GM12874 (cell line): ENCODE results near the gene CNTNAP2.

Experiments
- TF ChIP-seq, protein P1 (sequence below): IDR thresholded peaks from 2 replicates; pipeline ENCODE4 v1.5.1; 2011; ENCODE audit warnings: low read depth, mild to moderate bottlenecking, control low read depth, low read length, moderate library complexity; ENCODE audit not compliant: insufficient read depth

Gene CNTNAP2

DNA sequence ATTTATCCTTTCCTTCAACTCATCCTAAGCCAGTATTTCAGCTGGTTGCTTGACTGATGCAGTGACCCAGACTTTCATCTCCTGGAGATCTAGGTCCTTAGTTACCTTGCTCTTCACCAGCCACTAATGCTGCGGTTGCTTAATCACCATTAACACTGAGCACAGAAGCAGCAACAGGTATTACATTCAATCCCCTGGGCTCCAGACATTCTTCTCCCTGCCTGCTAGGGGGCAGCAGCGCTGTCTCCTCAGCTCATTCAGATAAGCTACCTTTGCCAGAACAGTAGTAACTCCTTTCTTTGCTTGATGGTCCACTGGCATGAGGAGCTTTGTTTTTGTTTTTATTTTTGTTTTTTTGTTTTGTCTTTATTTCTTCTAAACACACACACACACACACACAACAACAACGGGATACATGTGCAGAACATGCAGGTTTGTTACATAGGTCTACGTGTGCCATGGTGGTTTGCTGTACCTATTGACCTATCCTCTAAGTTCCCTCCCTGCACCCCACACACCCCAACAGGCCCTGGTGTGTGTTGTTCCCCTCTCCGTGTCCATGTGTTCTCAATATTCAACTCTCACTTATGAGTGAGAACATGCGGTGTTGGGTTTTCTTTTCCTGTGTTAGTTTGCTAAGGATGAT lies 1430.8 kb downstream of the CNTNAP2 start:
- TF ChIP-seq, protein P1, sequence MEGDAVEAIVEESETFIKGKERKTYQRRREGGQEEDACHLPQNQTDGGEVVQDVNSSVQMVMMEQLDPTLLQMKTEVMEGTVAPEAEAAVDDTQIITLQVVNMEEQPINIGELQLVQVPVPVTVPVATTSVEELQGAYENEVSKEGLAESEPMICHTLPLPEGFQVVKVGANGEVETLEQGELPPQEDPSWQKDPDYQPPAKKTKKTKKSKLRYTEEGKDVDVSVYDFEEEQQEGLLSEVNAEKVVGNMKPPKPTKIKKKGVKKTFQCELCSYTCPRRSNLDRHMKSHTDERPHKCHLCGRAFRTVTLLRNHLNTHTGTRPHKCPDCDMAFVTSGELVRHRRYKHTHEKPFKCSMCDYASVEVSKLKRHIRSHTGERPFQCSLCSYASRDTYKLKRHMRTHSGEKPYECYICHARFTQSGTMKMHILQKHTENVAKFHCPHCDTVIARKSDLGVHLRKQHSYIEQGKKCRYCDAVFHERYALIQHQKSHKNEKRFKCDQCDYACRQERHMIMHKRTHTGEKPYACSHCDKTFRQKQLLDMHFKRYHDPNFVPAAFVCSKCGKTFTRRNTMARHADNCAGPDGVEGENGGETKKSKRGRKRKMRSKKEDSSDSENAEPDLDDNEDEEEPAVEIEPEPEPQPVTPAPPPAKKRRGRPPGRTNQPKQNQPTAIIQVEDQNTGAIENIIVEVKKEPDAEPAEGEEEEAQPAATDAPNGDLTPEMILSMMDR, result peak; percentile 35; the same call in 1 of the 2 replicates

DNA sequence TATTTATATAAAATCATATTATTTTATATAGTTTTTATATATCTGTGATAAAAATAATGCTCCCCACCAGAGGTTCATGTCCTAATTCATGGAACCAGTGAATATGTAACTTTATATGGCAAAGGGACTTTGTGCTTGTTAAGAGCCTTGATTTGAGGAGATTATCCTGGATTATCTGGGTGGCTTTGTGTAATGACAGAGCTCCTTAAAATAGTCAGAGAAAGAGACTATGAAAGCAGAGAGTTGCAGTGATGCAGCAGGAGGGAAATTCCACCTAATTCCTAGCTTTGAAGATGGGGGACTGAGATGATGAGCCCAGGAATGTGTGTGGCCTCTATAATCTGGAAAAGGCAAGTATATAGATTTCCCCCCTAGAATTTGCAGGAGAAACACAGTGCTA lies 1439.7 kb downstream of the CNTNAP2 start:
- TF ChIP-seq, protein P1, result no peak

DNA sequence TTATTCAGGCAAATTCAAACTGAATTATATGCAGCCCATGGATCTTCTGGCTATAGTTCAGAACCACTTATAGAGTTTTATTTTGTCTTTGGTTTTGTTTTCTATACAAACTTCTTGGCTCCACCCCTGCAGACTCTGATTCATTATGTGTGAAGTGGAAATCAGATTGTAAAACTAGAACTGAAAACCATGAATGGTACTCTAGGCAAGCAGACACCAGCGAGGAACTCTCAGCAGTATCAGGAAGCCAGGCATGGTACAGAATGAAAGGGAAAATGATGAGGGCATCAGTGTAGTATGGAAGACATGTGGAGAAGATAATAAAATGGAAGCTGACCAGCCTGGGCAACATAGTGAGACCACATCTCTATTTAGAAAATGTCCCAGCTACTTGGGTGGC lies 1447.1 kb downstream of the CNTNAP2 start:
- TF ChIP-seq, protein P1, result no peak

DNA sequence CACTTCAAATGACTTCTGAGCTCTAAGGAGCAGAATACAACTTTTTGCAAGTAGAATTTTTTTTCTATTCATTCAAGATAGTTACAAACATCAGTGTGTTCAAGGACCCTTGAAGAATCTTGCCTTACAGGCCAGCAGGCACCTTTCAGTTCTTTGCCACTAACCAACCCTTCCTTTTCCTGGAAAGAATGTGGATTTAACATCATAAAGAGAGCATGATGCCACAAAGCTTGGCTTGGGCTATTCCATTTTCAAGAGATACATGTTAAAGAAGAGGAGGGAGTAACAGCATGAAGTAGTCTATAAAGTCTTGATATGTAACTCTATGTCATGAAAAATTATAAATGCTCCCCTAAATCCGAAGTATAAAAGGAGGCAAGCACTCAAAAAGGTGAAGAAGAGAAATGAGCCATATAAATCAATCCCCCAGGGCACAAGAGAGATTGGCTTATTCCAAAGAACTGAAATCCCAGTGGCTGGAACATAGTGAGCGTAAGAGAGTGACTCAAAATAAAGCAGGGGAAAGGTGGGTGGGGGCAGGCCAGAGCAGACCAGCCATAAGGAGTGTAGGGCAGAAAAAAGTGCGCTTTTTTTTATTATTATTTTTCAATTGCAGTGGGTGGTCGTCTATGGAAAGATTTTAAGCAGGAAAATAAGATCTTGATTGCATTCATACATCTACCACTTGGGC lies 1448.3 kb downstream of the CNTNAP2 start:
- TF ChIP-seq, protein P1, result no peak

DNA sequence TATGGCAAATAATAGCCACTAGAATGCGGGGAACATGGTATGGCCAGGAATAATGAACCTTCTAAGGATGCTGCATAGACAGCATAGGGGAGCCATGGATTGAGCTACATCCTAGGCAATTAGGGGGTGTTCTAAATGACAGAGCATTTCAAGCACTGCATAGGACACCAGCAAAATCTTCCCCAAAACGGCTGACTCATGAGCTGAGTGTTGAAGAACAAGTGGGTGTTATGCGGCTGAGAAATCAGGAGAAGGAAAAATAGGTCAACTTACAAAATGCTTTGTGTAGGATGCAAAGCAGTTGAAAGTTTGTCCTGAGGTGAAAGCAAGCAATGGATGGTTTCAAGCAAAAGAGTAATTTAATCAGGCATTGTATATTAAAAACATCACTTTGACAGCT lies 1450.4 kb downstream of the CNTNAP2 start:
- TF ChIP-seq, protein P1, result no peak

DNA sequence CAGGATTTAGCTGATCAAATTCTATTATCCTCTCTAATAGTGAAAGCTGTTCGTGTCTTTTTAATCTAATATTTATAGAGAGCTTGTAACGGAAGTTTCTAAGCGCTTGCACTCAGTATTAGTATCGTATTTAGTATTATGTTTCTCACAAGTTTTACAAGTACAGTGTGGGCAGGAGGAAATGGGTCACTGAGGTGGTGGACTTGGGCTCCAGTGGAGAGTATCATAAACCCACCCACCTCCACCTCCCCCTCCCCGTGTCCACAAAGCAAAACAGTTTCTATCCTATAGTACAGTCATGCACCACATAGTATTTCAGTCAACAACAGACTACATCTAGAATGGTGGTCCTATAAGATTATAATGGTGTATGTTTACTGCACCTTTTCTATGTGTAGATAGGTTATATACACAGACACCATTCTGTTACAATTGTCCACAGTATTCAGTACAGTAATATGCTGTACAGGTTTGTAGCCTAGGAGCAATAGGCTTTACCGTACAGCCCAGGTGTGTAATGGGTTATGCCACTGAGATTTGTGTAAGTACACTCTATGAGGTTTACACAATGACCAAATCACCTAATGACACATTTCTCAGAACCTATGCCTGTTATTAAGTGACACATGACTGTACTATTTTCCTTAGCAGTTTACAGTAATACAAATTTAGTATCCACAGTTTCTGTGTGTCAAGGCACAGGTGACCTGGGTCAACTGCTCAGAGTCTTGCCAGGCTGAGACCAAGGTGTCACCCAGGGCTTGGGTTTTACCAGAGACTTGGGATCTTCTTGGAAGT lies 1452.7 kb downstream of the CNTNAP2 start:
- TF ChIP-seq, protein P1, result no peak

DNA sequence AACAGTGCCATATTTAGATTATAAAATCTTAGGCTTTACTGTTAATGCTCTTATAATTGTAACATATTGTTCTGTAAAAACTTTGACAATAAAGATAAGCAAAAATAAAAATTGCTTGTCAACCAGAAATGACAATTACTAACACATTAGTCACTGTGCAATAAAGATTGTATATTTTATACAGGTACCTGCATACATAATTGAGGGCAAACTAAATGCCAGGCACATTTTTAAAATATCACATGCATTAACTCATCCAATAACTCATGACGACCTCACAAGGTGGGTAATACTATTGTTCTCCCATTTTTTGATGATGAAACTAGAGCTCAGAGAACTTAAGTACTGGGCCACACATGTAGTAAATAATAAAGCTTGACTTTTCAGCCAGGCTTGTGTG lies 1453.8 kb downstream of the CNTNAP2 start:
- TF ChIP-seq, protein P1, result no peak
